HG03039 (cell line): ENCODE data around the gene TRIM43B.
"Not testable (repeated sequence)": the region's sequence is repeated elsewhere in the genome, so short reads cannot be mapped to it uniquely, and the experiment has no call there.

Experiments
- ATAC-seq: cut with Tn5 transposase; IDR thresholded peaks from one replicate; pipeline ENCODE4 v1.9.1; 2021; ENCODE audit warnings: mild to moderate bottlenecking, moderate library complexity; ENCODE audit not compliant: unreplicated experiment

The TRIM43B gene

DNA sequence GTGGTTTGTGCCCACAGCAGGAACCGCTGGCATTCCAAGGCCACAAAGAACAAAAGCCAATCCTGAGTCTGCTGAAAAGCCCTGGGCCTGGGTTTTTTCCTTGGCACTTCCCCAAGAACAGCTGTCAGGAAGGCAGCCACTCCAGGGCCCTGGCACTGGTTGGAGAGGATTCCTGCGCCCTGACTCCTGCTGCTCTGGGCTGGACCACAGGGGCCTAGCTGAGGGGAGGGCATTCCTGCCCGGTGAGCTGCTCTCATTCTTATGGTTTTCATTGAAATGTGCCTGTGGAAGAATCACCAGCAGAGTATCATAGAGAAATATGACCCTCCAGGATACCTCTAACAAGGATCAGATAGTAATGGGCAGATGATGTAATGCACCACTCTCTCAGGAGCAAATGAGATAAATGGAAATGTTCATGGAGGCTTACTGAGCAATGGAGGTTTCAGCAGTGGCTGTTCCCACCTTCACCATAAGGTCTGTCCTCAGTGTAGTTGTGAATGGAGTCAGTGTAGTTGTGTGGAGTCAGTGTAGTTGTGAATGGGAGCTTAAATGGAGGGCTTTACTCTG, 50.0 kb downstream of the TRIM43B start:
- not testable (repeated sequence) for ATAC-seq

- ATAC-seq = not testable (repeated sequence)
These were observed 50.6 kb downstream of the TRIM43B start for GRCh38 chr2:95433973-95434372.

GRCh38 chr2:95433373-95433772, 51.2 kb downstream of the TRIM43B start:
- not testable (repeated sequence) for ATAC-seq

DNA sequence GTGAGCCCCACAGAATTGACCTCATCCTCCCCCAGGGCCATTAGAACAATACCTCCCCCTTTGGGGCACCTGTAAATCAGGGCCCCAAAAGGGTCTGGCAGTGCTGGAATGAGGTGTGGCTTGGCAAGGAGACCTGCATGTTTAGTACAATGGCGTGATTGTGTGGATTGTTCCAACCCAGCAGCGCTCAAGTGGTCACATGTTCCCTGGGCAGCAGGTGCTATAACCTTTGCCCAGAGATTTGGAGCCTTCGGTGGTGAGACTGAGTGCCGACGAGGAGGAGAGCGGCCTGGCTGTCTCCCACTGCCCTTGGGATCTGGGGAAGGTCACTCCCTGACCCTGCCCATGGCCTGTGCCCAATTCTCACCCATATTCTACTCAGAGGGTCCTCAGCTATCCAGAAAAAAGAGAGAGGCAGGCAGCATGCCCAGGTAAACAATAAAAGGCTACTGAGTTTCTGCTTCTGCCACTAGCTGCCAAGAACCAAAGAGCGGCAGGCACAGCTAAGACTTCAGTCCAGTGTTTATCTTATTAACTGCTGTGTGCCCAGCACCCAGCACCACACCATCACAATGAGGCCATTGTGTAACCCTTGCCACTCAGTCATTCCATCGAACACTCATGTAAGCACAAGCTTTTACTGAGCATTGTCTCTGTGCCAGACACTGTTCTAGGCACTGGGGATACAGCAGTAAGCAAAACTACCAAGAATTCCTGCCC, 54.6 kb downstream of the TRIM43B start:
- not testable (repeated sequence) for ATAC-seq

GRCh38 chr2:95427196-95427867, 57.2 kb downstream of the TRIM43B start:
- not testable (repeated sequence) for ATAC-seq
